Measurements from ENCODE around the gene AFF2.

AFF2 gene

GRCh38 chrX:148715361-148715760, 214.9 kb downstream of the AFF2 start:
- no peak overlapping the region for H3K4me3 ChIP-seq (ENCODE audit: low read length)
- no peak for DNase-seq (ENCODE audit: low read depth)
- no peak for TF ChIP-seq CTCF (IDR thresholded peaks at IDR 0.05; ENCODE audit: insufficient read depth, low read depth, low read length, missing control alignments)

- TF ChIP-seq CTCF (IDR thresholded peaks at IDR 0.05; ENCODE audit: insufficient read depth, low read depth, low read length, missing control alignments), result no peak
- DNase-seq (ENCODE audit: low read depth), result no peak
- no peak overlapping the region for H3K4me3 ChIP-seq (ENCODE audit: low read length)
Measured at GRCh38 chrX:148722966-148723365, 222.5 kb downstream of the AFF2 start.

GRCh38 chrX:148723551-148723950, 223.1 kb downstream of the AFF2 start:
- no peak for DNase-seq (ENCODE audit: low read depth)
- no peak for TF ChIP-seq CTCF (IDR thresholded peaks at IDR 0.05; ENCODE audit: insufficient read depth, low read depth, low read length, missing control alignments)
- H3K4me3 ChIP-seq (ENCODE audit: low read length), result no peak overlapping the region

- TF ChIP-seq CTCF (IDR thresholded peaks at IDR 0.05; ENCODE audit: insufficient read depth, low read depth, low read length, missing control alignments), result no peak
- peak; percentile 5 for DNase-seq (ENCODE audit: low read depth)
- no peak overlapping the region for H3K4me3 ChIP-seq (ENCODE audit: low read length)
Measured at GRCh38 chrX:148728901-148729300, 228.5 kb downstream of the AFF2 start.

GRCh38 chrX:148732743-148733142, 232.3 kb downstream of the AFF2 start:
- TF ChIP-seq CTCF (IDR thresholded peaks at IDR 0.05; ENCODE audit: insufficient read depth, low read depth, low read length, missing control alignments), result no peak
- no peak for DNase-seq (ENCODE audit: low read depth)
- H3K4me3 ChIP-seq (ENCODE audit: low read length), result no peak overlapping the region

- no peak for DNase-seq (ENCODE audit: low read depth)
- TF ChIP-seq CTCF (IDR thresholded peaks at IDR 0.05; ENCODE audit: insufficient read depth, low read depth, low read length, missing control alignments), result no peak
- H3K4me3 ChIP-seq (ENCODE audit: low read length), result no peak overlapping the region
Measured at GRCh38 chrX:148741441-148741840, 241.0 kb downstream of the AFF2 start.

- no peak overlapping the region for H3K4me3 ChIP-seq (ENCODE audit: low read length)
- no peak for TF ChIP-seq CTCF (IDR thresholded peaks at IDR 0.05; ENCODE audit: insufficient read depth, low read depth, low read length, missing control alignments)
- peak; percentile 17 for DNase-seq (ENCODE audit: low read depth)
Measured at GRCh38 chrX:148755111-148755510, 254.7 kb downstream of the AFF2 start.
